ENCODE data around the gene C1orf167.

C1orf167 gene

DNA sequence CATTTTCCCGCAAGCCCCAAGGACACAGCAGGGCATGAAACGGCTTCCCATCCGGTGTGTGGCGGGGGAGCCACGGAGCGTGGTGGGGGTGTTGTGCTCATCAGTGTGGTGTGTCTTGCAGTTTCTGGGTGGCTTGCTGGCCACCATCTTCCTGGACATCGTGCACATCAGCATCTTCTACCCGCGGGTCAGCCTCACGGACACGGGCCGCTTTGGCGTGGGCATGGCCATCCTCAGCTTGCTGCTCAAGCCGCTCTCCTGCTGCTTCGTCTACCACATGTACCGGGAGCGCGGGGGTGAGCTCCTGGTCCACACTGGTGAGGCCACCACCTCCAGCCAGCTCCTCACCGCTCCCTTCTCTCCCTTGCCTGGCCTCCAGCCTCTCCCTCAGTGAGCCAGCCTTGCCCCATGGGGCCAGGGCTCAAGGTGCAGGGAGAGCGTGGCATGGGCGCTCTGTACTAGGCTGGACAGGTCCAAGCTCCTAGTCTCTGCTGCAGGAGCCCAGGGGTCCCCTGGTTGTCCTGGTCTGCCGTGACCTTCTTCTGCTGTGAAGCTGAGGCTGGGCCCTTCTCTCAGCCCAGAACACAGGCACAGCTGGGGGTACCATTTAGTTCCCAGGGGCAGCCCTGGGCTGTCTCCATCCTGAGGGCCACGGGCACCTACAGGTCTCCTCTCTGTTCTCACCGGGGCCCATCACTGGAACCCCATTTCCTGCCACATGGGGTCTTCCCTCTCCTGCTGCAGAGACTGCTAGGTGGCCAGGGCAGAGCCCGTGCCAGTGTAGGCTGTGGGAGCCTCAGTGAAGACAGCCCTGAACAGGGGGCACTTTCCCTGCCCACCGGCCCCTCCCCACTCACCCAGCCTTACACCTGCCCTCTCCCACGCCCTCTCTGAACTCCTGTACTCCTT is 13.4 kb upstream of the C1orf167 start:
- WGBS, 2 experiments: 95% methylated on average over 27 of the region's 27 CpGs
- no peaks in the 10 kb centered on the region for H3K27me3 ChIP-seq (ENCODE audit: control insufficient read depth, insufficient read depth, low read length, poor library complexity, severe bottlenecking)

DNA sequence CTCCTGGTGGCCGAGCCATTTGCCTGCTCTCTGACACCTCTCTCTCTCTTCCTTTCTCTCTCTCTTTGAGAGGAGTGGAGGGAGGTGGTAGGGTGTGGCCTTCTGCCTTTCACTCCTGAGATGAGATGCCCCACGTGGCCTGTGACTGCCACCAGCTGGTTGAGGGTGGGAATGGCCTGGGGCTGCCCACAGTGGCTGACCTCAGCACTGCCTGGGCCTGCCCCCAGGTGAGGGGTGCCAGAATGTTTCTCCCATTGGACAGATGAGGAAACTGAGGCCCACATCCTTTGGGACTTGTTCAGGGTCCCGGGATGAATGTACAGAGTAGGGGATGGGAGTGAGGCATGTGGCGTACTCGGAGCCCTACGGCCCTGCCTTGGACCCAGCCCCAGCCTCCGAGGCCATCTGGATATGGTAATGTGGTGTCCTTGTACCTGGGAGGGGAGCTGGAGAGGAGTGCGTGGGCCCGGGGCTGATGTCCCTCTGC is 12.7 kb upstream of the C1orf167 start:
- H3K36me3 ChIP-seq (ENCODE audit: control insufficient read depth, insufficient read depth, low read length): peaks cover 4% of the 10 kb centered on the region
- 86 to 88% methylated on average over 9 of the region's 9 CpGs for WGBS, 2 experiments
- H3K27me3 ChIP-seq (ENCODE audit: control insufficient read depth, insufficient read depth, low read length, poor library complexity, severe bottlenecking): no peaks in the 10 kb centered on the region
- H3K4me1 ChIP-seq (ENCODE audit: control insufficient read depth, insufficient read depth, low read length): peaks cover 23% of the 10 kb centered on the region
- H3K9me3 ChIP-seq (ENCODE audit: control insufficient read depth, low read length): no peaks in the 10 kb centered on the region
- H3K4me3 ChIP-seq (ENCODE audit: insufficient read depth, low read depth, low read length): no peak overlapping the region
- H3K27ac ChIP-seq (ENCODE audit: insufficient read depth, low read depth, low read length, poor library complexity, severe bottlenecking): no peak overlapping the region

More for the DNA sequence above, 13.4 kb upstream of the C1orf167 start:
- H3K36me3 ChIP-seq (ENCODE audit: control insufficient read depth, insufficient read depth, low read length): peaks cover 4% of the 10 kb centered on the region
- H3K9me3 ChIP-seq (ENCODE audit: control insufficient read depth, low read length): no peaks in the 10 kb centered on the region
- no peak overlapping the region for H3K4me3 ChIP-seq (ENCODE audit: insufficient read depth, low read depth, low read length)
- H3K4me1 ChIP-seq (ENCODE audit: control insufficient read depth, insufficient read depth, low read length): peaks cover 16% of the 10 kb centered on the region
- no peak overlapping the region for H3K27ac ChIP-seq (ENCODE audit: insufficient read depth, low read depth, low read length, poor library complexity, severe bottlenecking)

DNA sequence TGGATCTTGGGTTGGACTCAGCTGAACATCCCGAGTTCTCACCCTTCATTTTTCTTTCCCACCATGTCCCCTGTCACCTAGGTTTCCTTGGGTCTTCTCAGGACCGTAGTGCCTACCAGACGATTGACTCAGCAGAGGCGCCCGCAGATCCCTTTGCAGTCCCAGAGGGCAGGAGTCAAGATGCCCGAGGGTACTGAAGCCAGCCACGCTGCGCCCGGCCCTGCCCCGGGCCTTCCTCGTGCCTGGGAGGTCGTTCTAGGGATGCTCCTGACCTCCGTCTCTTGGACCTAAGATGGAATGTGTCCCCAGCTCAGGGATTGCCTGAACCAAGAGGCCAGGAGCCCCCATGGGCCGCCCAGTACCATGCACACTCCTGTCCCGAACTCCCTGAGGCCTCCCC is 12.0 kb upstream of the C1orf167 start:
- H3K4me1 ChIP-seq (ENCODE audit: control insufficient read depth, insufficient read depth, low read length): peaks cover 24% of the 10 kb centered on the region
- H3K36me3 ChIP-seq (ENCODE audit: control insufficient read depth, insufficient read depth, low read length): peaks cover 4% of the 10 kb centered on the region
- H3K27ac ChIP-seq (ENCODE audit: insufficient read depth, low read depth, low read length, poor library complexity, severe bottlenecking): no peak overlapping the region
- H3K9me3 ChIP-seq (ENCODE audit: control insufficient read depth, low read length): no peaks in the 10 kb centered on the region
- WGBS, 2 experiments: 96 to 97% methylated on average over 15 of the region's 15 CpGs
- no peaks in the 10 kb centered on the region for H3K27me3 ChIP-seq (ENCODE audit: control insufficient read depth, insufficient read depth, low read length, poor library complexity, severe bottlenecking)
- H3K4me3 ChIP-seq (ENCODE audit: insufficient read depth, low read depth, low read length): no peak overlapping the region

DNA sequence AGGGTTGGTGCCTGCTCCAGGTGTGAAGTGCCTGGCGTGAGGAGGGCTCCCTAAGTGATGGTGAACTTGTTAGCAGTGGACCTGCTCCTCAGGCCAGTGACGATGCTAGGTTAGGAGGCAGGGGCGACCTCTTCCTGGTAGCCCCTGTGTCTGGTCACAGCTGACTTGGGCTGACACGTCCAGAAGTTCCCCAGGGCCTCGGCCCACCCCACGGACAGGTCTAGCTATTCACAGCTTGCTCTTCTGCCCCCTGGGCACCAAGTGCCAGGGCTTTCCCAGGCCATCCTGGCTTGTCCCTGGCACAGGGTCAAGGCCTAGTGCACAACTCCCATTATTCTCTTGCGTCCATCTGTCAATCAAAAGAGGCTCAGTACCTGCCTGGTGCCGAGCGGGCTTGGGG is 10.9 kb upstream of the C1orf167 start:
- peaks cover 24% of the 10 kb centered on the region for H3K4me1 ChIP-seq (ENCODE audit: control insufficient read depth, insufficient read depth, low read length)
- H3K36me3 ChIP-seq (ENCODE audit: control insufficient read depth, insufficient read depth, low read length): peaks cover 4% of the 10 kb centered on the region
- H3K27ac ChIP-seq (ENCODE audit: insufficient read depth, low read depth, low read length, poor library complexity, severe bottlenecking): no peak overlapping the region
- WGBS, 2 experiments: 94 to 96% methylated on average over 9 of the region's 9 CpGs
- H3K9me3 ChIP-seq (ENCODE audit: control insufficient read depth, low read length): no peaks in the 10 kb centered on the region
- H3K27me3 ChIP-seq (ENCODE audit: control insufficient read depth, insufficient read depth, low read length, poor library complexity, severe bottlenecking): no peaks in the 10 kb centered on the region
- no peak overlapping the region for H3K4me3 ChIP-seq (ENCODE audit: insufficient read depth, low read depth, low read length)

DNA sequence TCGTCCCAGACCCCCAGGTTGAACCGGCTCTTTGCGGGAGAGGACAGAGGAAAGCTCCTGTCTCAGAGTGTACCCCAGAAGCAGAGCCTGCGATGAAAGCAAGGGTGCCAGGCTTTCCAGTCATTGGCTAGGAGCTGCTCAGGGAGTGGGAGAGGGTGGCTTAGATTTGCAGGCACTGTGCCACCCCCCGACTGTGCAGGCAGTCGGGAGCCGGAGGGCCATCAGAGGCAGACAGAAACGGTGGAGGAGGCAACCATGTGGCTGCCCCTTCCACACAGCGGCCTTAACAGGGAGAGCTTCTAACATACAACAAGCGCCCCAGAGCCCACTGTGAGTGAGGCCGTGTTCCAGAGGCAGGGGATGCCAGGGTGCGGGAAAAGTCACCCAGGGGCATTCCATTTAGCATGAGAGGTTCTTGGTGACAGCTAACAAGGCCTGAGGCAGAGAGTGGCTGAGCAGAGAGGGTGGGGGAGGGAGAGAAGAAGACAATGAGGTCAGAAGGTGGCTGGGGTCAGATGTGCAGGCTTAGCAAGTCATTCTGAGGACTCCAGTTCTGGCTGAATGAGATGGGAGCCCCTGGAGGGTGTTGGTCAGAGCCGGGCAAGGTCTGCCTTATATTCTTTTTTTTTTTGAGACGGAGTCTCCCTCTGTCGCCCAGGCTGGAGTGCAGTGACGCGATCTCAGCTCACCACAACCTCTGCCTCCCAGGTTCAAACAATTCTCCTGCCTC is 9.5 kb upstream of the C1orf167 start:
- Histone ChIP-seq H3K27ac (ENCODE audit: insufficient read depth, low read depth, low read length, poor library complexity, severe bottlenecking) (no peak overlapping the region), H3K27me3 (ENCODE audit: control insufficient read depth, insufficient read depth, low read length, poor library complexity, severe bottlenecking) (no peaks in the 10 kb centered on the region), H3K4me1 (ENCODE audit: control insufficient read depth, insufficient read depth, low read length) (peaks cover 24% of the 10 kb centered on the region), H3K4me3 (ENCODE audit: insufficient read depth, low read depth, low read length) (no peak overlapping the region), H3K36me3 (ENCODE audit: control insufficient read depth, insufficient read depth, low read length) (peaks cover 4% of the 10 kb centered on the region), H3K9me3 (ENCODE audit: control insufficient read depth, low read length) (no peaks in the 10 kb centered on the region)
- 78% methylated on average over 17 of the region's 17 CpGs for WGBS, 2 experiments

DNA sequence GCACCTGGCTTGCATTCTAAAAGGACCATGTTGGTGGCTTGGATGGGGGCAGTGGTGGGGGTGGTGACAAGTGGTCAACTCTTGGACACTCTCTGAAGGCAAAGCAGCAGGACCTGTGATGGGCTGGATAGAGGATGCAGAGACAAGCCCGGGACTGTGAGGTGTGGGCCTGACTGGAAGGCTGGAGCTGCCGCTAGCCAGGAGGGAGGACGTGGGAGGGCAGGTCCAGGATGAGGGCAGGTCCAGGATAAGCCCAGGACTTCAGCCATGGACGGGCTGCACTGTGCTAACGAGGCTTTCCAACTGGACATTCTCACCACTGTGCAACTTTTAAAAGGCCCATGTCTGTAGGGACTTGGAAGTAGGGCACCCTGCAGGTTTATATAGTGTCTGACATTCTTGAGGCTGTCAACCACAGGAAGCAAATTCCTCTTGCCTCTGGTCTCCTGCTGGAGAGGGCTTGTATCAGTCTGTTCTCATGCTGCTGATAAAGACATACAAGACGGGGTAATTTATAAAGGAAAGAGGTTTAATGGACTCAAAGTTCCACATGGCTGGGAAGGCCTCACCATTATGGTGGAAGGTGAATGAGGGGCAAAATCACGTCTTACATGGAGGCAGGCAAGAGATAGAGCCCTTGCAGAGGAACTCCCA is 8.3 kb upstream of the C1orf167 start:
- Histone ChIP-seq H3K9me3 (ENCODE audit: control insufficient read depth, low read length) (no peaks in the 10 kb centered on the region), H3K27me3 (ENCODE audit: control insufficient read depth, insufficient read depth, low read length, poor library complexity, severe bottlenecking) (no peaks in the 10 kb centered on the region), H3K36me3 (ENCODE audit: control insufficient read depth, insufficient read depth, low read length) (peaks cover 4% of the 10 kb centered on the region), H3K4me1 (ENCODE audit: control insufficient read depth, insufficient read depth, low read length) (peaks cover 24% of the 10 kb centered on the region), H3K4me3 (ENCODE audit: insufficient read depth, low read depth, low read length) (no peak overlapping the region), H3K27ac (ENCODE audit: insufficient read depth, low read depth, low read length, poor library complexity, severe bottlenecking) (no peak overlapping the region)
- WGBS, 2 experiments: 82 to 84% methylated on average over 7 of the region's 7 CpGs

DNA sequence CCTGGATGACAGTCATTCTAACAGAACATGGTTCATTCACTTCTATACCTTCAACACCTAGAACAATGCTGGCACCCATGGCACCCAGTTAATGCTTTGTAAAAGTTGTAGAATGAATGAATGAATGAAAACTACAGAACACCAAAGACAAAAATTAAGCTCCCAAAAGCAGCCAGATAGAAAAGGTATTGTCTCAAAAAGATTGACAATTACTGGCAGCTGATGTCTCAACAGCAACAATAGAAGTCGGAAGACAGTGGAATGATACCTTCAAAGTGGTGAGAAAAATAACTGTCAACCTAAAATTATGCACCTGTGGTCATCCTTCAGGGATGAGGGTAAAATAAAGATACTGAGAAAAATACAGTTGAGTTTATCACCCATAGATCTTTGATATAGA is 4.9 kb upstream of the C1orf167 start:
- WGBS, 2 experiments: 89 to 95% methylated on average over 1 of the region's 1 CpG
- H3K9me3 ChIP-seq (ENCODE audit: control insufficient read depth, low read length): no peaks in the 10 kb centered on the region

DNA sequence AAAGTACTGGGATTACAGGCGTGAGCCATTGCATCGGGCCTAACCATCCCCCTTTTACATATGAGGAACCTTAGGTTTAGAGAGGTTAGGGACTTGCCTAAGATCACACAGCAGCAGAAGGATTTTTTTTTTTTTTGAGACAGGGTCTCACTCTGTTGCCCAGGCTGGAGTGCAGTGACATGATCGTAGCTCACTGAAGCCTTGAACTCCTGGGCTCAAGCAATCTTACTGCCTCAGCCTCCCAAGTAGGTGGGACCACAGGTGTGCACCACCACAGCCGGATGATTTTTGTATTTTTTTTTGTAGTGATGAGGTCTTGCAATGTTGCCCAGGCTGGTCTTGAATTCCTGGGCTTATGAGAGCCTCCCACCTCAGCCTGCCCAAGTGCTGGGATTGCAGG is 2.2 kb upstream of the C1orf167 start:
- Histone ChIP-seq H3K36me3 (ENCODE audit: control insufficient read depth, insufficient read depth, low read length) (no peaks in the 10 kb centered on the region), H3K27ac (ENCODE audit: insufficient read depth, low read depth, low read length, poor library complexity, severe bottlenecking) (no peak overlapping the region), H3K4me1 (ENCODE audit: control insufficient read depth, insufficient read depth, low read length) (peaks cover 14% of the 10 kb centered on the region), H3K4me3 (ENCODE audit: insufficient read depth, low read depth, low read length) (no peak overlapping the region), H3K27me3 (ENCODE audit: control insufficient read depth, insufficient read depth, low read length, poor library complexity, severe bottlenecking) (peaks cover 45% of the 10 kb centered on the region), H3K9me3 (ENCODE audit: control insufficient read depth, low read length) (no peaks in the 10 kb centered on the region)
- 95 to 96% methylated on average over 4 of the region's 4 CpGs for WGBS, 2 experiments

More for the DNA sequence above, 4.9 kb upstream of the C1orf167 start:
- H3K36me3 ChIP-seq (ENCODE audit: control insufficient read depth, insufficient read depth, low read length): no peaks in the 10 kb centered on the region
- H3K4me3 ChIP-seq (ENCODE audit: insufficient read depth, low read depth, low read length): no peak overlapping the region
- H3K27me3 ChIP-seq (ENCODE audit: control insufficient read depth, insufficient read depth, low read length, poor library complexity, severe bottlenecking): peaks cover 26% of the 10 kb centered on the region
- peaks cover 21% of the 10 kb centered on the region for H3K4me1 ChIP-seq (ENCODE audit: control insufficient read depth, insufficient read depth, low read length)
- no peak overlapping the region for H3K27ac ChIP-seq (ENCODE audit: insufficient read depth, low read depth, low read length, poor library complexity, severe bottlenecking)

DNA sequence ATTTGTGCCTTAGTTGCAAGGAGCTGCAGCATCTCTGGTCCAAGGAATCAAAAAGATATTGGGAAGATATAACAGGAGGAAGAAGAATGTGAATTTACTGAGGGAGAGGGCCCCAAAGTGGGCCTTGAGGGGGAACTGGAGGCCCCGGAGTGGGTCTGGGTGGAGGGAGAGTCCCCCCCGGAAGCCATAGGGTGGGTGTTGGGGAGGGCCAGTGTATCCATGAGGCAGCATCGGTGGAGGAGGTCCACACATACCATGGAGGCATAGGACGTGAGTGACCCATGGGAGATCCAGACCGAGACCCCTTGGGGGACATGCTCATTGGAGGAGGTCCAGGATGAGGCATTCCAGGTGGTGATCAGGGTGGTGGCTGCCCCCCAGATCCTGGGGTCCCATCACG is 708 bp upstream of the C1orf167 start:
- no peak overlapping the region for H3K4me3 ChIP-seq (ENCODE audit: insufficient read depth, low read depth, low read length)
- WGBS, 2 experiments: 91 to 93% methylated on average over 6 of the region's 6 CpGs
- peaks cover 14% of the 10 kb centered on the region for H3K4me1 ChIP-seq (ENCODE audit: control insufficient read depth, insufficient read depth, low read length)
- no peak overlapping the region for H3K27ac ChIP-seq (ENCODE audit: insufficient read depth, low read depth, low read length, poor library complexity, severe bottlenecking)
- H3K9me3 ChIP-seq (ENCODE audit: control insufficient read depth, low read length): no peaks in the 10 kb centered on the region
- H3K27me3 ChIP-seq (ENCODE audit: control insufficient read depth, insufficient read depth, low read length, poor library complexity, severe bottlenecking): peaks cover 49% of the 10 kb centered on the region
- H3K36me3 ChIP-seq (ENCODE audit: control insufficient read depth, insufficient read depth, low read length): no peaks in the 10 kb centered on the region

DNA sequence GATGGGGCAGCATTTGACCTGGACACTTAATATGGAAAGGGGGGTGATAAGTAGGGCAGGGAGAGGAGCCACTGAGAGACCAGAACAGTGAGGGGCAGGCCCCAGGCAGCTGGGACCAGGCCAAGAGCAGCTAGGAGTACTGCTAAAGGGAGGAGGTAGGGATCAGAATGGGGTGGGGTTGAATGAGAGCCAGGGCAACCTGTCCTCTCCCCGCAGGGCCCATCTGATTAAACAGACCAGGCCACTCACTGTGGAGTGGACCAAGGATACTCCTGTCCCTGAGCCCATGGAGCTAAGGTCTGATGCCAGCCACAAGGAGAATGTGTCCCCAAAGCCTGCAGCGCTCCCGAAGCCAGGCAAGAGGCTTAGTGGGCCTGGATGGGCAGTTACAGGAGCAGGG is 2.1 kb downstream of the C1orf167 start:
- 88 to 91% methylated on average over 3 of the region's 3 CpGs for WGBS, 2 experiments
- H3K4me1 ChIP-seq (ENCODE audit: control insufficient read depth, insufficient read depth, low read length): peaks cover 14% of the 10 kb centered on the region
- no peaks in the 10 kb centered on the region for H3K36me3 ChIP-seq (ENCODE audit: control insufficient read depth, insufficient read depth, low read length)
- H3K27me3 ChIP-seq (ENCODE audit: control insufficient read depth, insufficient read depth, low read length, poor library complexity, severe bottlenecking): peaks cover 49% of the 10 kb centered on the region
- no peak overlapping the region for H3K27ac ChIP-seq (ENCODE audit: insufficient read depth, low read depth, low read length, poor library complexity, severe bottlenecking)
- H3K9me3 ChIP-seq (ENCODE audit: control insufficient read depth, low read length): no peaks in the 10 kb centered on the region
- H3K4me3 ChIP-seq (ENCODE audit: insufficient read depth, low read depth, low read length): no peak overlapping the region
